ENCODE results near the gene SPG7.
"Not testable (repeated sequence)": the region's sequence is repeated elsewhere in the genome, so short reads cannot be mapped to it uniquely, and the experiment has no call there.

SPG7 gene

GRCh38 chr16:89507834-89508590 lies at the start of gene SPG7:
Gene SPG7, plus strand, starts transcription at chr16:89508403. Its CDS starts 15 bp downstream, at chr16:89508418.
- peak; percentile 68 to 81 for DNase-seq

- no peak for DNase-seq
Observed at GRCh38 chr16:89458551-89458950, 49.7 kb upstream of the SPG7 start.

GRCh38 chr16:89458967-89459366 lies 49.2 kb upstream of the SPG7 start:
- no peak for DNase-seq

- no peak for DNase-seq
Observed at GRCh38 chr16:89460556-89460955, 47.6 kb upstream of the SPG7 start.

GRCh38 chr16:89461890-89462289 lies 46.3 kb upstream of the SPG7 start:
- not testable (repeated sequence) for DNase-seq

GRCh38 chr16:89462639-89463038 lies 45.6 kb upstream of the SPG7 start:
- DNase-seq: not testable (repeated sequence)

GRCh38 chr16:89463312-89463711 lies 44.9 kb upstream of the SPG7 start:
- not testable (repeated sequence) for DNase-seq

- no peak for DNase-seq
Observed at GRCh38 chr16:89466920-89467319, 41.3 kb upstream of the SPG7 start.

- no peak for DNase-seq
Observed at GRCh38 chr16:89467382-89467781, 40.8 kb upstream of the SPG7 start.

- no peak for DNase-seq
Observed at GRCh38 chr16:89472711-89473075, 35.5 kb upstream of the SPG7 start.

GRCh38 chr16:89473136-89473712 lies 35.0 kb upstream of the SPG7 start:
- DNase-seq: no peak

- no peak for DNase-seq
Observed at GRCh38 chr16:89473791-89474414, 34.3 kb upstream of the SPG7 start.

- no peak for DNase-seq
Observed at GRCh38 chr16:89475144-89475543, 33.1 kb upstream of the SPG7 start.

GRCh38 chr16:89476379-89476778 lies 31.8 kb upstream of the SPG7 start:
- DNase-seq: no peak

- DNase-seq: no peak
Observed at GRCh38 chr16:89476811-89477261, 31.4 kb upstream of the SPG7 start.

- DNase-seq: no peak
Observed at GRCh38 chr16:89478576-89479221, 29.5 kb upstream of the SPG7 start.

- DNase-seq: no peak
Observed at GRCh38 chr16:89481356-89481955, 26.7 kb upstream of the SPG7 start.

- DNase-seq: no peak
Observed at GRCh38 chr16:89482150-89482816, 25.9 kb upstream of the SPG7 start.

- no peak for DNase-seq
Observed at GRCh38 chr16:89482817-89483205, 25.4 kb upstream of the SPG7 start.

GRCh38 chr16:89484041-89484501 lies 24.1 kb upstream of the SPG7 start:
- DNase-seq: no peak

GRCh38 chr16:89484923-89485679 lies 23.1 kb upstream of the SPG7 start:
- DNase-seq: no peak
